Esophagus mucosa (tissue), 1 donor: ENCODE measurements around the gene ATG9A. TPM values are rescaled to one million over a fixed set of nuclear protein-coding genes. Genes with fewer than 3 reads are reported as not detected.
A peak's percentile ranks its signal among the peaks of the same experiment; 100 is the strongest.

Experiments
- ATAC-seq: fragments of 200-7000 bp; cut with Tn5 transposase; one replicate; pipeline ENCODE4 v1.9.1; 2020
- total RNA-seq: library from RNA; stranded (reverse); gene quantifications from one replicate; pipeline ENCODE4 v1.2.4, GENCODE V29; 2023
- donor health status: DM: yes; HTN: yes; CAD: no.

ATG9A gene
- total RNA-seq, 1 donor from 2014 or later: 29.9 TPM

GRCh38 chr2:219219784-219220532 lies 9.5 kb downstream of the ATG9A start:
- ATAC-seq: no peak

GRCh38 chr2:219218732-219219701 lies 10.4 kb downstream of the ATG9A start, which contains the start of gene ABCB6:
Gene ABCB6, minus strand, starts transcription at chr2:219218958. Its CDS starts 285 bp downstream, at chr2:219218673.
- peak; percentile 83 for ATAC-seq

GRCh38 chr2:219218217-219218731 lies 11.2 kb downstream of the ATG9A start:
- peak; percentile 61 for ATAC-seq

- ATAC-seq: no peak
Observed at GRCh38 chr2:219216535-219216915, 12.9 kb downstream of the ATG9A start.

GRCh38 chr2:219215871-219216534 lies 13.4 kb downstream of the ATG9A start:
- no peak for ATAC-seq

GRCh38 chr2:219214786-219215185 lies 14.7 kb downstream of the ATG9A start:
- no peak for ATAC-seq

GRCh38 chr2:219214141-219214540 lies 15.3 kb downstream of the ATG9A start:
- no peak for ATAC-seq

GRCh38 chr2:219213486-219214071 lies 15.9 kb downstream of the ATG9A start:
- no peak for ATAC-seq

- ATAC-seq: no peak
Observed at GRCh38 chr2:219213026-219213415, 16.4 kb downstream of the ATG9A start.

GRCh38 chr2:219210886-219211362 lies 18.5 kb downstream of the ATG9A start:
- ATAC-seq: no peak

- ATAC-seq: no peak
Observed at GRCh38 chr2:219210196-219210885, 19.1 kb downstream of the ATG9A start.

GRCh38 chr2:219209236-219210195 lies 19.9 kb downstream of the ATG9A start:
- no peak for ATAC-seq

- ATAC-seq: peak; percentile 35
Observed at GRCh38 chr2:219207884-219208740, 21.3 kb downstream of the ATG9A start.

- peak; percentile 2 for ATAC-seq
Observed at GRCh38 chr2:219207134-219207883, 22.1 kb downstream of the ATG9A start.

GRCh38 chr2:219206328-219207133 lies 22.9 kb downstream of the ATG9A start, which contains the start of gene ZFAND2B:
Gene ZFAND2B, plus strand, starts transcription at chr2:219206782. Its CDS starts 206 bp downstream, at chr2:219206988.
- peak; percentile 96 for ATAC-seq

- no peak for ATAC-seq
Observed at GRCh38 chr2:219205981-219206327, 23.5 kb downstream of the ATG9A start.

- ATAC-seq: no peak
Observed at GRCh38 chr2:219205165-219205538, 24.3 kb downstream of the ATG9A start.
